HEK293 (cell line): Measurements from ENCODE around the gene TANGO2.

Experiments used
- FEZF1 ChIP-seq: fragments of 450-650 bp; formaldehyde crosslinking; IDR thresholded peaks from 2 replicates; pipeline ENCODE4 v1.5.1; 2016; ENCODE audit warnings: missing biosample characterization, missing genetic modification characterization
- GFI1B ChIP-seq: fragments of 450-650 bp; formaldehyde crosslinking; IDR thresholded peaks from 2 replicates; pipeline ENCODE4 v1.5.1; 2016; ENCODE audit warnings: missing biosample characterization, missing genetic modification characterization
- GLI4 ChIP-seq: fragments of 450-650 bp; formaldehyde crosslinking; IDR thresholded peaks from 2 replicates; pipeline ENCODE4 v1.5.1; 2016; ENCODE audit warnings: missing biosample characterization, missing genetic modification characterization
- WT1 ChIP-seq: fragments of 450-650 bp; formaldehyde crosslinking; IDR thresholded peaks from 2 replicates; pipeline ENCODE4 v1.5.1; 2016; ENCODE audit warnings: missing biosample characterization, missing genetic modification characterization
- ZIC2 ChIP-seq: fragments of 450-650 bp; formaldehyde crosslinking; IDR thresholded peaks from 2 replicates; pipeline ENCODE4 v1.5.1; 2016; ENCODE audit warnings: missing biosample characterization, missing genetic modification characterization
- ZNF114 ChIP-seq: fragments of 450-650 bp; formaldehyde crosslinking; IDR thresholded peaks from 2 replicates; pipeline ENCODE4 v1.5.0; 2017; ENCODE audit warnings: missing biosample characterization, missing genetic modification characterization
- ZNF169 ChIP-seq: fragments of 450-650 bp; formaldehyde crosslinking; IDR thresholded peaks from 2 replicates; pipeline ENCODE4 v1.5.1; 2016; ENCODE audit warnings: missing biosample characterization, missing genetic modification characterization
- ZNF302 ChIP-seq: fragments of 450-650 bp; formaldehyde crosslinking; IDR thresholded peaks from 2 replicates; pipeline ENCODE4 v1.5.1; 2016; ENCODE audit warnings: missing biosample characterization, missing genetic modification characterization, low read depth
- ZNF335 ChIP-seq: fragments of 450-650 bp; formaldehyde crosslinking; conservative IDR thresholded peaks from 2 replicates; pipeline ENCODE4 v1.5.1; 2016; ENCODE audit warnings: missing biosample characterization, missing genetic modification characterization
- ZNF501 ChIP-seq: fragments of 450-650 bp; formaldehyde crosslinking; IDR thresholded peaks from 2 replicates; pipeline ENCODE4 v1.5.1; 2016; ENCODE audit warnings: missing biosample characterization, missing genetic modification characterization
- ZNF600 ChIP-seq: fragments of 450-650 bp; formaldehyde crosslinking; IDR thresholded peaks from 2 replicates; pipeline ENCODE4 v1.5.1; 2016; ENCODE audit warnings: missing biosample characterization, missing genetic modification characterization
- ZNF629 ChIP-seq: fragments of 450-650 bp; formaldehyde crosslinking; IDR thresholded peaks from 2 replicates; pipeline ENCODE4 v1.5.1; 2017; ENCODE audit warnings: missing biosample characterization, missing genetic modification characterization
- ZNF660 ChIP-seq: fragments of 450-650 bp; IDR thresholded peaks from 2 replicates; pipeline ENCODE4 v1.5.1; 2018; ENCODE audit warnings: missing biosample characterization, mild to moderate bottlenecking, missing genetic modification characterization
- ZXDB ChIP-seq: fragments of 450-650 bp; formaldehyde crosslinking; IDR thresholded peaks from 2 replicates; pipeline ENCODE4 v1.5.1; 2016; ENCODE audit warnings: missing biosample characterization, missing genetic modification characterization
- TF ChIP-seq, protein P1 (sequence below): fragments of 450-650 bp; formaldehyde crosslinking; IDR thresholded peaks from 2 replicates; pipeline ENCODE4 v1.5.1; 2016; ENCODE audit warnings: missing biosample characterization, missing genetic modification characterization
- TF ChIP-seq, protein P2 (sequence below): fragments of 450-650 bp; formaldehyde crosslinking; IDR thresholded peaks from 2 replicates; pipeline ENCODE4 v1.5.1; 2016; ENCODE audit warnings: missing biosample characterization, missing genetic modification characterization
- TF ChIP-seq, protein P3 (sequence below): fragments of 450-650 bp; formaldehyde crosslinking; IDR thresholded peaks from 2 replicates; pipeline ENCODE4 v1.5.1; 2016; ENCODE audit warnings: missing biosample characterization, missing genetic modification characterization, low read depth
- TF ChIP-seq, protein P4 (sequence below): fragments of 450-650 bp; formaldehyde crosslinking; IDR thresholded peaks from 2 replicates; pipeline ENCODE4 v1.5.1; 2017; ENCODE audit warnings: missing biosample characterization, missing genetic modification characterization
- TF ChIP-seq, protein P5 (sequence below): fragments of 450-650 bp; formaldehyde crosslinking; IDR thresholded peaks from 2 replicates; pipeline ENCODE4 v1.5.1; 2016; ENCODE audit warnings: missing biosample characterization, missing genetic modification characterization, borderline replicate concordance
- TF ChIP-seq, protein P6 (sequence below): fragments of 450-650 bp; formaldehyde crosslinking; IDR thresholded peaks from 2 replicates; pipeline ENCODE4 v1.5.0; 2017; ENCODE audit warnings: missing biosample characterization, missing genetic modification characterization, borderline replicate concordance
- TF ChIP-seq, protein P7 (sequence below): fragments of 450-650 bp; formaldehyde crosslinking; IDR thresholded peaks from 2 replicates; pipeline ENCODE4 v1.5.1; 2016; ENCODE audit warnings: missing biosample characterization, missing genetic modification characterization

The TANGO2 gene

DNA sequence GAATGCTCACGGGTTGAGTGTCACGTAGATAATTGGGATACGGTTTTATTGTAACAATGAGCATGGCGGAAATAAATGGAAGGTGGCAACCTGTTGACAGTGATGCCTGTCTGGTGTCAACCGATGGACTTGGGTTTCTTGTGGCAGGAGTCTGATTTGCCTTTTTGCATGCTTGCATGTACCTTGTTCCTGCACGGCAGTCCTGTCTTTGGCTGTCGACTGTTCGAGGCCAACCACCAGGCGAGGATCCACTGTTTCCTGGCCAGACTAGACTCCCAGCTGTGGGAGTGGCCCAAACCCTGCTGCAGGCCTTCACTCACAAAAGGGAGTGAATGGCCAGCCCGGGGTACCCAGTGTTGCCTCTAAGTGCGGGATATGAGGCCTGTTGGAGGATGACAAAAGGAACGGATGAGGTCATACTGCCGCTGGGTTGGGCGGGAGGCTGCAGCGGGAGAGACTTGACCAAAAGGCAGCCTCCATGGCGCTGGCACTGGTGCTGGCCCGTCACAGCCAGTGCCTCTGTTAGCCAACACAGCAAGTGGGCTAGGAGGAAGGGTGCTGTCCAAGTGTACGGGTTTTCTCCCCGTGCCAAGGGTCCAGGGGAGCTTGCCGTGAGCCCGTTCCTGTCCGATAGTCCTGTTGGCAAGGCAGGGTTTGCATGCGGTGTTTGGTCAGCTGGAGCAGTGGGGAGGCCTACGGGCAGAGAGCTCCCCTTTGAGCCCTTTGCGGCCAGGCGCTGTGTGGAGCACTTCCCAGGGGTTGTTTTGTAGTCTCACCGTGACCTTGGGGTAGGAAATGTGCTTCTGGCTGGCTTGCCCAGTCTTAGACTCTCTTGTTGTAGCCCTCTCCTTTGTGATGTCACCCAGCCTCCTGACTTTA lies 60.1 kb downstream of the TANGO2 start (continued):
- TF ChIP-seq ZNF335 (tag by site-specific recombination) (peak; percentile 61), GLI4 (tag by site-specific recombination) (no peak), FEZF1 (no peak), ZNF501 (tag by site-specific recombination) (0 out of 2 replicates have a peak, but pooled peaks have one; percentile 25), ZIC2 (peak; percentile 83), ZNF169 (no peak), ZNF302 (no peak), ZNF629 (tag by site-specific recombination) (peak; percentile 95), ZNF660 (no peak), GFI1B (no peak), ZXDB (tag by site-specific recombination) (0 out of 2 replicates have a peak, but pooled peaks have one; percentile 18), WT1 (tag by site-specific recombination) (peak; percentile 47; the same call in 1 of the 2 replicates), ZNF600 (tag by site-specific recombination) (0 out of 2 replicates have a peak, but pooled peaks have one; percentile 18), ZNF114 (tag by site-specific recombination) (no peak)
- TF ChIP-seq, protein P1, sequence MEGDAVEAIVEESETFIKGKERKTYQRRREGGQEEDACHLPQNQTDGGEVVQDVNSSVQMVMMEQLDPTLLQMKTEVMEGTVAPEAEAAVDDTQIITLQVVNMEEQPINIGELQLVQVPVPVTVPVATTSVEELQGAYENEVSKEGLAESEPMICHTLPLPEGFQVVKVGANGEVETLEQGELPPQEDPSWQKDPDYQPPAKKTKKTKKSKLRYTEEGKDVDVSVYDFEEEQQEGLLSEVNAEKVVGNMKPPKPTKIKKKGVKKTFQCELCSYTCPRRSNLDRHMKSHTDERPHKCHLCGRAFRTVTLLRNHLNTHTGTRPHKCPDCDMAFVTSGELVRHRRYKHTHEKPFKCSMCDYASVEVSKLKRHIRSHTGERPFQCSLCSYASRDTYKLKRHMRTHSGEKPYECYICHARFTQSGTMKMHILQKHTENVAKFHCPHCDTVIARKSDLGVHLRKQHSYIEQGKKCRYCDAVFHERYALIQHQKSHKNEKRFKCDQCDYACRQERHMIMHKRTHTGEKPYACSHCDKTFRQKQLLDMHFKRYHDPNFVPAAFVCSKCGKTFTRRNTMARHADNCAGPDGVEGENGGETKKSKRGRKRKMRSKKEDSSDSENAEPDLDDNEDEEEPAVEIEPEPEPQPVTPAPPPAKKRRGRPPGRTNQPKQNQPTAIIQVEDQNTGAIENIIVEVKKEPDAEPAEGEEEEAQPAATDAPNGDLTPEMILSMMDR (tag by site-specific recombination): no peak
- TF ChIP-seq, protein P2, sequence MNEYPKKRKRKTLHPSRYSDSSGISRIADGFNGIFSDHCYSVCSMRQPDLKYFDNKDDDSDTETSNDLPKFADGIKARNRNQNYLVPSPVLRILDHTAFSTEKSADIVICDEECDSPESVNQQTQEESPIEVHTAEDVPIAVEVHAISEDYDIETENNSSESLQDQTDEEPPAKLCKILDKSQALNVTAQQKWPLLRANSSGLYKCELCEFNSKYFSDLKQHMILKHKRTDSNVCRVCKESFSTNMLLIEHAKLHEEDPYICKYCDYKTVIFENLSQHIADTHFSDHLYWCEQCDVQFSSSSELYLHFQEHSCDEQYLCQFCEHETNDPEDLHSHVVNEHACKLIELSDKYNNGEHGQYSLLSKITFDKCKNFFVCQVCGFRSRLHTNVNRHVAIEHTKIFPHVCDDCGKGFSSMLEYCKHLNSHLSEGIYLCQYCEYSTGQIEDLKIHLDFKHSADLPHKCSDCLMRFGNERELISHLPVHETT (tag by site-specific recombination): 0 out of 2 replicates have a peak, but pooled peaks have one; percentile 42
- TF ChIP-seq, protein P3, sequence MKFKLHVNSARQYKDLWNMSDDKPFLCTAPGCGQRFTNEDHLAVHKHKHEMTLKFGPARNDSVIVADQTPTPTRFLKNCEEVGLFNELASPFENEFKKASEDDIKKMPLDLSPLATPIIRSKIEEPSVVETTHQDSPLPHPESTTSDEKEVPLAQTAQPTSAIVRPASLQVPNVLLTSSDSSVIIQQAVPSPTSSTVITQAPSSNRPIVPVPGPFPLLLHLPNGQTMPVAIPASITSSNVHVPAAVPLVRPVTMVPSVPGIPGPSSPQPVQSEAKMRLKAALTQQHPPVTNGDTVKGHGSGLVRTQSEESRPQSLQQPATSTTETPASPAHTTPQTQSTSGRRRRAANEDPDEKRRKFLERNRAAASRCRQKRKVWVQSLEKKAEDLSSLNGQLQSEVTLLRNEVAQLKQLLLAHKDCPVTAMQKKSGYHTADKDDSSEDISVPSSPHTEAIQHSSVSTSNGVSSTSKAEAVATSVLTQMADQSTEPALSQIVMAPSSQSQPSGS (tag by site-specific recombination): peak; percentile 95
- TF ChIP-seq, protein P4, sequence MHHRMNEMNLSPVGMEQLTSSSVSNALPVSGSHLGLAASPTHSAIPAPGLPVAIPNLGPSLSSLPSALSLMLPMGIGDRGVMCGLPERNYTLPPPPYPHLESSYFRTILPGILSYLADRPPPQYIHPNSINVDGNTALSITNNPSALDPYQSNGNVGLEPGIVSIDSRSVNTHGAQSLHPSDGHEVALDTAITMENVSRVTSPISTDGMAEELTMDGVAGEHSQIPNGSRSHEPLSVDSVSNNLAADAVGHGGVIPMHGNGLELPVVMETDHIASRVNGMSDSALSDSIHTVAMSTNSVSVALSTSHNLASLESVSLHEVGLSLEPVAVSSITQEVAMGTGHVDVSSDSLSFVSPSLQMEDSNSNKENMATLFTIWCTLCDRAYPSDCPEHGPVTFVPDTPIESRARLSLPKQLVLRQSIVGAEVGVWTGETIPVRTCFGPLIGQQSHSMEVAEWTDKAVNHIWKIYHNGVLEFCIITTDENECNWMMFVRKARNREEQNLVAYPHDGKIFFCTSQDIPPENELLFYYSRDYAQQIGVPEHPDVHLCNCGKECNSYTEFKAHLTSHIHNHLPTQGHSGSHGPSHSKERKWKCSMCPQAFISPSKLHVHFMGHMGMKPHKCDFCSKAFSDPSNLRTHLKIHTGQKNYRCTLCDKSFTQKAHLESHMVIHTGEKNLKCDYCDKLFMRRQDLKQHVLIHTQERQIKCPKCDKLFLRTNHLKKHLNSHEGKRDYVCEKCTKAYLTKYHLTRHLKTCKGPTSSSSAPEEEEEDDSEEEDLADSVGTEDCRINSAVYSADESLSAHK (tag by site-specific recombination): no peak; the same call in 1 of the 2 replicates
- TF ChIP-seq, protein P5, sequence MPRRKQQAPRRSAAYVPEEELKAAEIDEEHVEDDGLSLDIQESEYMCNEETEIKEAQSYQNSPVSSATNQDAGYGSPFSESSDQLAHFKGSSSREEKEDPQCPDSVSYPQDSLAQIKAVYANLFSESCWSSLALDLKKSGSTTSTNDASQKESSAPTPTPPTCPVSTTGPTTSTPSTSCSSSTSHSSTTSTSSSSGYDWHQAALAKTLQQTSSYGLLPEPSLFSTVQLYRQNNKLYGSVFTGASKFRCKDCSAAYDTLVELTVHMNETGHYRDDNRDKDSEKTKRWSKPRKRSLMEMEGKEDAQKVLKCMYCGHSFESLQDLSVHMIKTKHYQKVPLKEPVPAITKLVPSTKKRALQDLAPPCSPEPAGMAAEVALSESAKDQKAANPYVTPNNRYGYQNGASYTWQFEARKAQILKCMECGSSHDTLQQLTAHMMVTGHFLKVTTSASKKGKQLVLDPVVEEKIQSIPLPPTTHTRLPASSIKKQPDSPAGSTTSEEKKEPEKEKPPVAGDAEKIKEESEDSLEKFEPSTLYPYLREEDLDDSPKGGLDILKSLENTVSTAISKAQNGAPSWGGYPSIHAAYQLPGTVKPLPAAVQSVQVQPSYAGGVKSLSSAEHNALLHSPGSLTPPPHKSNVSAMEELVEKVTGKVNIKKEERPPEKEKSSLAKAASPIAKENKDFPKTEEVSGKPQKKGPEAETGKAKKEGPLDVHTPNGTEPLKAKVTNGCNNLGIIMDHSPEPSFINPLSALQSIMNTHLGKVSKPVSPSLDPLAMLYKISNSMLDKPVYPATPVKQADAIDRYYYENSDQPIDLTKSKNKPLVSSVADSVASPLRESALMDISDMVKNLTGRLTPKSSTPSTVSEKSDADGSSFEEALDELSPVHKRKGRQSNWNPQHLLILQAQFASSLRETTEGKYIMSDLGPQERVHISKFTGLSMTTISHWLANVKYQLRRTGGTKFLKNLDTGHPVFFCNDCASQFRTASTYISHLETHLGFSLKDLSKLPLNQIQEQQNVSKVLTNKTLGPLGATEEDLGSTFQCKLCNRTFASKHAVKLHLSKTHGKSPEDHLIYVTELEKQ (tag by site-specific recombination): no peak
- TF ChIP-seq, protein P6, sequence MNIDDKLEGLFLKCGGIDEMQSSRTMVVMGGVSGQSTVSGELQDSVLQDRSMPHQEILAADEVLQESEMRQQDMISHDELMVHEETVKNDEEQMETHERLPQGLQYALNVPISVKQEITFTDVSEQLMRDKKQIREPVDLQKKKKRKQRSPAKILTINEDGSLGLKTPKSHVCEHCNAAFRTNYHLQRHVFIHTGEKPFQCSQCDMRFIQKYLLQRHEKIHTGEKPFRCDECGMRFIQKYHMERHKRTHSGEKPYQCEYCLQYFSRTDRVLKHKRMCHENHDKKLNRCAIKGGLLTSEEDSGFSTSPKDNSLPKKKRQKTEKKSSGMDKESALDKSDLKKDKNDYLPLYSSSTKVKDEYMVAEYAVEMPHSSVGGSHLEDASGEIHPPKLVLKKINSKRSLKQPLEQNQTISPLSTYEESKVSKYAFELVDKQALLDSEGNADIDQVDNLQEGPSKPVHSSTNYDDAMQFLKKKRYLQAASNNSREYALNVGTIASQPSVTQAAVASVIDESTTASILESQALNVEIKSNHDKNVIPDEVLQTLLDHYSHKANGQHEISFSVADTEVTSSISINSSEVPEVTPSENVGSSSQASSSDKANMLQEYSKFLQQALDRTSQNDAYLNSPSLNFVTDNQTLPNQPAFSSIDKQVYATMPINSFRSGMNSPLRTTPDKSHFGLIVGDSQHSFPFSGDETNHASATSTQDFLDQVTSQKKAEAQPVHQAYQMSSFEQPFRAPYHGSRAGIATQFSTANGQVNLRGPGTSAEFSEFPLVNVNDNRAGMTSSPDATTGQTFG (tag by site-specific recombination): no peak
- TF ChIP-seq, protein P7, sequence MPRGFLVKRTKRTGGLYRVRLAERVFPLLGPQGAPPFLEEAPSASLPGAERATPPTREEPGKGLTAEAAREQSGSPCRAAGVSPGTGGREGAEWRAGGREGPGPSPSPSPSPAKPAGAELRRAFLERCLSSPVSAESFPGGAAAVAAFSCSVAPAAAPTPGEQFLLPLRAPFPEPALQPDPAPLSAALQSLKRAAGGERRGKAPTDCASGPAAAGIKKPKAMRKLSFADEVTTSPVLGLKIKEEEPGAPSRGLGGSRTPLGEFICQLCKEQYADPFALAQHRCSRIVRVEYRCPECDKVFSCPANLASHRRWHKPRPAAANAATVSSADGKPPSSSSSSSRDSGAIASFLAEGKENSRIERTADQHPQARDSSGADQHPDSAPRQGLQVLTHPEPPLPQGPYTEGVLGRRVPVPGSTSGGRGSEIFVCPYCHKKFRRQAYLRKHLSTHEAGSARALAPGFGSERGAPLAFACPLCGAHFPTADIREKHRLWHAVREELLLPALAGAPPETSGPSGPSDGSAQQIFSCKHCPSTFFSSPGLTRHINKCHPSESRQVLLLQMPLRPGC (tag by site-specific recombination): no peak; the same call in 1 of the 2 replicates
